ENCODE results near the gene NLGN4Y. TPM values are rescaled to one million over a fixed set of nuclear protein-coding genes. Genes with fewer than 3 reads are reported as not detected.

The NLGN4Y gene
- total and polyA plus RNA-seq, 10 of the 15 experiments (the other 5 are each of a cell fraction or from before 2014, with no cell fraction given), result not detected

GRCh38 chrY:14543506-14543905 is 19.2 kb downstream of the NLGN4Y start (continued):
- TF ChIP-seq EZH2 (IDR thresholded peaks at IDR 0.05; ENCODE audit: borderline replicate concordance, control insufficient read depth, low read depth, low read length) (no peak), E2F4 (IDR thresholded peaks at IDR 0.05; ENCODE audit: low read depth, low read length) (no peak), PBX3 (IDR thresholded peaks at IDR 0.05; ENCODE audit: insufficient replicate concordance, low read depth, low read length) (no peak), CHD1 (IDR thresholded peaks at IDR 0.05; ENCODE audit: low read depth, low read length) (no peak)

- Histone ChIP-seq H3K36me3 (ENCODE audit: control insufficient read depth in 2 of 2, insufficient read depth in 2 of 2, low read length in 1 of 2) (no peaks in the 10 kb centered on the region), H3K79me2 (ENCODE audit: control insufficient read depth, insufficient read depth, low read length) (no peaks in the 10 kb centered on the region), H3K4me1 (ENCODE audit: control insufficient read depth, insufficient read depth, low read length) (no peaks in the 10 kb centered on the region), H4K20me1 (ENCODE audit: control insufficient read depth, insufficient read depth) (no peaks in the 10 kb centered on the region), H3K27ac (ENCODE audit: control insufficient read depth, insufficient read depth) (no peak overlapping the region), H3K4me2 (ENCODE audit: control insufficient read depth, insufficient read depth) (no peak overlapping the region), H2AFZ (ENCODE audit: control insufficient read depth, low read depth, low read length) (no peak overlapping the region), H3K4me3 (no peak overlapping the region), H3K27me3 (replicated peaks in 1 of 2; ENCODE audit: control insufficient read depth in 2 of 2, insufficient read depth in 2 of 2, low read length in 1 of 2) (no peaks in the 10 kb centered on the region), H3K9ac (ENCODE audit: control insufficient read depth, insufficient read depth, low read length) (no peak overlapping the region), H3K9me3 (replicated peaks; ENCODE audit: control insufficient read depth, insufficient read depth, low read length) (no peaks in the 10 kb centered on the region)
- CTCF ChIA-PET, result no interaction called here
- no peak for FAIRE-seq
- no TSS peak for BruUV-seq (replicated peaks)
- ATAC-seq, result no peak
- SMC1A ChIA-PET (ENCODE audit: uncharacterized antibody, unreplicated experiment), result no interaction called here
- POLR2A ChIA-PET, result no interaction called here
- in situ Hi-C loops (cut with MboI), result no loop called here
- WGBS (ENCODE audit: insufficient coverage, insufficient replicate concordance, low lambda C conversion rate, missing lambda C conversion rate), result no CpG with 5 or more reads among the region's 3 CpGs
- RAD21 ChIA-PET (ENCODE audit: unreplicated experiment), result no interaction called here
- intact Hi-C loops (cut with micrococcal nuclease; ENCODE audit: unreplicated experiment), result no loop called here
- DNase-seq (ENCODE audit: low read depth, low spot score), result no peak
- TF ChIP-seq ETV6 (conservative IDR thresholded peaks at IDR 0.05 in 1 of 2, IDR thresholded peaks at IDR 0.05 in 1 of 2; ENCODE audit: borderline replicate concordance in 1 of 2, low read depth in 1 of 2) (no peak), ZNF384 (IDR thresholded peaks at IDR 0.05; ENCODE audit: borderline replicate concordance, low read depth, low read length) (no peak), NFYA (IDR thresholded peaks at IDR 0.05; ENCODE audit: borderline replicate concordance, low read depth, low read length) (no peak), USF1 (IDR thresholded peaks at IDR 0.05; ENCODE audit: borderline replicate concordance, extremely low read length, insufficient read depth, low read depth, low read length) (no peak), ZBTB11 (CRISPR knock-in tag; IDR thresholded peaks at IDR 0.05) (no peak), IKZF2 (IDR thresholded peaks at IDR 0.05) (no peak), IKZF1 (conservative IDR thresholded peaks at IDR 0.05) (no peak), HDGF (IDR thresholded peaks at IDR 0.05) (no peak), TBL1XR1 (IDR thresholded peaks at IDR 0.05; ENCODE audit: low read depth, low read length) (no peak)
These were observed 57.0 kb downstream of the NLGN4Y start for GRCh38 chrY:14581294-14581693.

Data from GM12878 (cell line).